ENCODE measurements around the gene EBF3.

Gene EBF3

GRCh38 chr10:129939416-129940275 lies 24.4 kb downstream of the EBF3 start:
- ChIA-PET POLR2A (no interaction called here), CTCF (no interaction called here)
- DNase-seq (ENCODE audit: low read depth, low spot score) = no peak
- no peak overlapping the region for H3K4me3 ChIP-seq (ENCODE audit: low read depth, low read length)
- TF ChIP-seq, protein P1, sequence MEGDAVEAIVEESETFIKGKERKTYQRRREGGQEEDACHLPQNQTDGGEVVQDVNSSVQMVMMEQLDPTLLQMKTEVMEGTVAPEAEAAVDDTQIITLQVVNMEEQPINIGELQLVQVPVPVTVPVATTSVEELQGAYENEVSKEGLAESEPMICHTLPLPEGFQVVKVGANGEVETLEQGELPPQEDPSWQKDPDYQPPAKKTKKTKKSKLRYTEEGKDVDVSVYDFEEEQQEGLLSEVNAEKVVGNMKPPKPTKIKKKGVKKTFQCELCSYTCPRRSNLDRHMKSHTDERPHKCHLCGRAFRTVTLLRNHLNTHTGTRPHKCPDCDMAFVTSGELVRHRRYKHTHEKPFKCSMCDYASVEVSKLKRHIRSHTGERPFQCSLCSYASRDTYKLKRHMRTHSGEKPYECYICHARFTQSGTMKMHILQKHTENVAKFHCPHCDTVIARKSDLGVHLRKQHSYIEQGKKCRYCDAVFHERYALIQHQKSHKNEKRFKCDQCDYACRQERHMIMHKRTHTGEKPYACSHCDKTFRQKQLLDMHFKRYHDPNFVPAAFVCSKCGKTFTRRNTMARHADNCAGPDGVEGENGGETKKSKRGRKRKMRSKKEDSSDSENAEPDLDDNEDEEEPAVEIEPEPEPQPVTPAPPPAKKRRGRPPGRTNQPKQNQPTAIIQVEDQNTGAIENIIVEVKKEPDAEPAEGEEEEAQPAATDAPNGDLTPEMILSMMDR (IDR thresholded peaks at IDR 0.05; ENCODE audit: insufficient read depth, low read length, missing control alignments) = no peak

GRCh38 chr10:129938460-129938859 lies 25.6 kb downstream of the EBF3 start:
- ChIA-PET CTCF (no interaction called here), POLR2A (no interaction called here)
- TF ChIP-seq, protein P1 (IDR thresholded peaks at IDR 0.05; ENCODE audit: insufficient read depth, low read length, missing control alignments) = no peak
- no peak for DNase-seq (ENCODE audit: low read depth, low spot score)
- H3K4me3 ChIP-seq (ENCODE audit: low read depth, low read length) = no peak overlapping the region

DNA sequence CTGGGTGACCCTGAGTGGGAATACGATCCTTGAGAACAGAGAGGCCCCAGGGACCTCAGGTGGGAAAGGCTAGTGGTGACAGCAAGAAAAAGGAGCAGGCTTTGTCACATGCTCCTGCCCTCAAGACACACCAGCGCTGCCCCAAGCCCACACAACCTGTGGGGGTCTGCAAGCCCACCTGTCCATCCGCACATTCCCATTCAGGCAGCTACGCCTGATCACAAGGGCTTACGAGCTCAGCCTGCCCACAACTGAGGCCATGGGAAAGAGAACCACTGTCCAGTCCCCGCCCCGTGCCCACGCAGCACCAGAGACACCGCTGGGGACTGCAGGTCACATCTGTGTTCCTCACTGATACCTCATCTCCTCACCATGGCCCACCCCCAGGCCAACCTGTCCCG lies 26.7 kb downstream of the EBF3 start:
- DNase-seq (ENCODE audit: low read depth, low spot score) = no peak
- ChIA-PET CTCF (no interaction called here), POLR2A (no interaction called here)
- TF ChIP-seq, protein P1 (IDR thresholded peaks at IDR 0.05; ENCODE audit: insufficient read depth, low read length, missing control alignments) = no peak
- no peak overlapping the region for H3K4me3 ChIP-seq (ENCODE audit: low read depth, low read length)

DNA sequence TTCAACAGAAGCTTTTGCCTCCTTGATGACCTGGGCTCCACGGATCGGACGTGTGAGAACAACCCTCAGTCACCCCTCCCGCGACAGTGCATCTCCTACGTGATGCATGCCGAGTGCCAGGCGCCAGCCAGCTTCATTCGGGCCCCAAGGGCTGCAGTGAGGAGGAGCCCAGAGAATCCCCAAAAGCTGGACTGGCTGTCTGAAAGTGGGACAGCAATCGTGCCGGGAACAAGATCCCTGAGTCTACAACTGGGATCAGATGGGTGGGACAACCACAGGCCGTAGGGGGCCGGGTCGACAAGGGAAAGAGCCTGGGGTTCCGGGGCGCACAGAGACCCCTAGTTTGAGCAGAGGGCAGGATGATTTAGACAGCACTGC lies 27.2 kb downstream of the EBF3 start:
- TF ChIP-seq, protein P1 (IDR thresholded peaks at IDR 0.05; ENCODE audit: insufficient read depth, low read length, missing control alignments) = no peak
- ChIA-PET CTCF (no interaction called here), POLR2A (no interaction called here)
- H3K4me3 ChIP-seq (ENCODE audit: low read depth, low read length) = no peak overlapping the region
- DNase-seq (ENCODE audit: low read depth, low spot score) = no peak

- ChIA-PET POLR2A (no interaction called here), CTCF (no interaction called here)
- no peak for DNase-seq (ENCODE audit: low read depth, low spot score)
- no peak overlapping the region for H3K4me3 ChIP-seq (ENCODE audit: low read depth, low read length)
- TF ChIP-seq, protein P1 (IDR thresholded peaks at IDR 0.05; ENCODE audit: insufficient read depth, low read length, missing control alignments) = no peak
These were observed 27.7 kb downstream of the EBF3 start for GRCh38 chr10:129936266-129936922.

- DNase-seq (ENCODE audit: low read depth, low spot score) = no peak
- ChIA-PET CTCF (no interaction called here), POLR2A (no interaction called here)
- H3K4me3 ChIP-seq (ENCODE audit: low read depth, low read length) = no peak overlapping the region
- TF ChIP-seq, protein P1 (IDR thresholded peaks at IDR 0.05; ENCODE audit: insufficient read depth, low read length, missing control alignments) = no peak
These were observed 28.3 kb downstream of the EBF3 start for GRCh38 chr10:129935867-129936152.

All from AG04449 (cell line).